Measurements from ENCODE around the gene MEF2A.

MEF2A gene

GRCh38 chr15:99707473-99708270 lies 141.9 kb downstream of the MEF2A start:
- no peak for DNase-seq

- no peak for DNase-seq
These were observed 142.8 kb downstream of the MEF2A start for GRCh38 chr15:99708563-99708962.

GRCh38 chr15:99709243-99709986 lies 143.6 kb downstream of the MEF2A start:
- no peak for DNase-seq

- DNase-seq, result no peak
These were observed 145.8 kb downstream of the MEF2A start for GRCh38 chr15:99711625-99712024.

- no peak for DNase-seq
These were observed 146.6 kb downstream of the MEF2A start for GRCh38 chr15:99712415-99712814.

- no peak for DNase-seq
These were observed 150.8 kb downstream of the MEF2A start for GRCh38 chr15:99716540-99717095.

- peak; percentile 28 for DNase-seq
These were observed 151.6 kb downstream of the MEF2A start for GRCh38 chr15:99717161-99718009.

- no peak for DNase-seq
These were observed 152.6 kb downstream of the MEF2A start for GRCh38 chr15:99718421-99718820.

GRCh38 chr15:99719096-99719541 lies 153.3 kb downstream of the MEF2A start:
- DNase-seq, result no peak

GRCh38 chr15:99720533-99720932 lies 154.7 kb downstream of the MEF2A start:
- no peak for DNase-seq

GRCh38 chr15:99721104-99721778 lies 155.5 kb downstream of the MEF2A start:
- no peak for DNase-seq

- no peak for DNase-seq
These were observed 156.1 kb downstream of the MEF2A start for GRCh38 chr15:99721896-99722295.

- DNase-seq, result no peak
These were observed 156.6 kb downstream of the MEF2A start for GRCh38 chr15:99722406-99722805.

GRCh38 chr15:99726333-99726732 lies 160.5 kb downstream of the MEF2A start:
- DNase-seq, result no peak

- no peak for DNase-seq
These were observed 161.5 kb downstream of the MEF2A start for GRCh38 chr15:99727330-99727729.

- no peak for DNase-seq
These were observed 161.9 kb downstream of the MEF2A start for GRCh38 chr15:99727733-99728132.

GRCh38 chr15:99728916-99729315 lies 163.1 kb downstream of the MEF2A start:
- no peak for DNase-seq

- no peak for DNase-seq
These were observed 163.5 kb downstream of the MEF2A start for GRCh38 chr15:99729327-99729726.

GRCh38 chr15:99729920-99730319 lies 164.1 kb downstream of the MEF2A start:
- DNase-seq, result no peak

- no peak for DNase-seq
These were observed 165.7 kb downstream of the MEF2A start for GRCh38 chr15:99731336-99732123.

GRCh38 chr15:99732124-99732750 lies 166.5 kb downstream of the MEF2A start:
- DNase-seq, result no peak

All from NCI-H2081 treated with DMSO at 0.1 percent for 48 hours (cell line).